HCT116 (cell line): ENCODE measurements around the gene VAV2. TPM values are rescaled to one million over a fixed set of nuclear protein-coding genes. Genes with fewer than 3 reads are reported as not detected.

Experiments
- ATAC-seq: fragments of 200-7000 bp; cut with Tn5 transposase; 2 replicates; pipeline ENCODE4 v1.9.1; 2020; ENCODE audit warnings: mild to moderate bottlenecking, moderate library complexity
- BruUV-seq: library from RNA; stranded (reverse); fragments of 400-500 nt; replicated peaks from 2 replicates; lab custom pipeline; 2021; lab: Mats Ljungman, UMichigan
- CTCF ChIA-PET: fragments of 300-600 bp; sonication (Branson Sonifier 250); formaldehyde crosslinking; loops from one replicate; lab custom pipeline; 2021; ENCODE audit warnings: antibody characterized with exemption; lab: Charles Lee
- POLR2A ChIA-PET: fragments of 300-600, 350-600 bp; sonication (Branson Sonifier 250); formaldehyde crosslinking; loops from one replicate; lab custom pipeline; 2021; ENCODE audit warnings: antibody characterized with exemption; lab: Charles Lee
- RAD21 ChIA-PET, 2 experiments: fragments of 300-600 bp; sonication (Branson Sonifier 250); formaldehyde crosslinking; loops; one replicate each; lab custom pipeline; 2023; ENCODE audit warnings: low total read pairs in 2 of 2; ENCODE audit not compliant: uncharacterized antibody in 2 of 2, unreplicated experiment in 2 of 2, low non-redundant PET in 1 of 2; lab: Charles Lee
- DNase-seq: peaks from one replicate; pipeline ENCODE4 v3.0.0-alpha.2; 2010; ENCODE audit warnings: low read depth, low spot score
- H2AFZ ChIP-seq: fragments of 200-600 bp; shearing (Covaris generic), sonication (generic); 2 replicates; pipeline ENCODE4 v1.6.1; 2017; ENCODE audit warnings: low read depth, mixed run types, mixed read lengths, antibody characterized with exemption, low read length; ENCODE audit not compliant: poor library complexity, severe bottlenecking
- H3K27ac ChIP-seq: 2 replicates; pipeline ENCODE4 v1.5.1; 2012; ENCODE audit warnings: low read depth, low read length
- H3K27me3 ChIP-seq: fragments of 200-600 bp; sonication (generic); 2 replicates; pipeline ENCODE4 v1.6.1; 2016; ENCODE audit warnings: mixed run types, low read length, mixed read lengths; ENCODE audit not compliant: insufficient read depth
- H3K36me3 ChIP-seq, 2 experiments: fragments of 200-500 bp in 1 of 2; fragments of 200-600 bp in 1 of 2; sonication (Bioruptor generic) in 1 of 2; sonication (generic) in 1 of 2; 2 replicates each; pipeline versions ENCODE4 v1.5.1 to v1.6.1; 2014 to 2016; ENCODE audit warnings: low read length in 2 of 2, inconsistent platforms in 1 of 2, mixed read lengths in 1 of 2, mixed run types in 1 of 2; ENCODE audit not compliant: insufficient read depth in 2 of 2, control insufficient read depth in 1 of 2
- H3K4me1 ChIP-seq, 2 experiments: fragments of 200-600 bp in 1 of 2; sonication (generic) in 1 of 2; 2 replicates each; pipeline versions ENCODE4 v1.5.1 to v1.6.1; 2012 to 2017; ENCODE audit warnings: low read length in 2 of 2, inconsistent platforms in 1 of 2, mild to moderate bottlenecking in 1 of 2, mixed read lengths in 1 of 2, mixed run types in 1 of 2, moderate library complexity in 1 of 2; ENCODE audit not compliant: insufficient read depth in 2 of 2, control insufficient read depth in 1 of 2
- H3K4me2 ChIP-seq: fragments of 200-600 bp; sonication (generic); 2 replicates; pipeline ENCODE4 v1.6.1; 2017; ENCODE audit warnings: mixed run types, low read length, mixed read lengths
- H3K4me3 ChIP-seq, 2 experiments: fragments of 200-600 bp in 1 of 2; sonication (generic) in 1 of 2; replicated peaks in 1 of 2; 2 replicates each; pipeline ENCODE4 v1.5.1; 2011 to 2016; ENCODE audit warnings: low read length in 2 of 2, control low read depth in 1 of 2, low read depth in 1 of 2, mild to moderate bottlenecking in 1 of 2, mixed read lengths in 1 of 2, mixed run types in 1 of 2
- H3K79me2 ChIP-seq: fragments of 200-600 bp; sonication (generic); 2 replicates; pipeline ENCODE4 v1.6.1; 2017; ENCODE audit warnings: mild to moderate bottlenecking, mixed run types, low read length, moderate library complexity, mixed read lengths; ENCODE audit not compliant: insufficient read depth
- H3K9ac ChIP-seq: fragments of 200-600 bp; sonication (generic); 2 replicates; pipeline ENCODE4 v1.6.1; 2016; ENCODE audit warnings: low read length, mixed read lengths
- H3K9me2 ChIP-seq: fragments of 200-600 bp; sonication (generic), shearing (Covaris generic); 2 replicates; pipeline ENCODE4 v1.6.1; 2017; ENCODE audit warnings: mixed run types, mild to moderate bottlenecking, moderate library complexity; ENCODE audit not compliant: insufficient read depth
- H3K9me3 ChIP-seq, 2 experiments: fragments of 200-500 bp in 1 of 2; fragments of 200-600 bp in 1 of 2; sonication (Bioruptor generic) in 1 of 2; sonication (generic) in 1 of 2; 2 replicates each; pipeline ENCODE4 v1.6.1; 2014 to 2017; ENCODE audit warnings: low read length in 2 of 2, mixed read lengths in 2 of 2, inconsistent platforms in 1 of 2, low read depth in 1 of 2, mild to moderate bottlenecking in 1 of 2, mixed run types in 1 of 2, moderate library complexity in 1 of 2; ENCODE audit not compliant: control insufficient read depth in 1 of 2, insufficient read depth in 1 of 2
- H4K20me1 ChIP-seq: fragments of 200-600 bp; sonication (generic), shearing (Covaris generic); 2 replicates; pipeline ENCODE4 v1.6.1; 2017; ENCODE audit warnings: mixed run types, mild to moderate bottlenecking, moderate library complexity; ENCODE audit not compliant: insufficient read depth
- CBX3 ChIP-seq: IDR thresholded peaks from 2 replicates; pipeline ENCODE4 v1.6.1; 2012; ENCODE audit warnings: low read depth
- CEBPB ChIP-seq: IDR thresholded peaks from 2 replicates; pipeline ENCODE4 v1.6.1; 2012; ENCODE audit warnings: low read depth
- EGR1 ChIP-seq: IDR thresholded peaks from 2 replicates; pipeline ENCODE4 v1.6.1; 2012; ENCODE audit warnings: low read depth
- EZH2 ChIP-seq: fragments of 200-600 bp; sonication (generic); IDR thresholded peaks from 2 replicates; pipeline ENCODE4 v1.6.1; 2017; ENCODE audit warnings: antibody characterized with exemption, mixed run types
- POLR2A ChIP-seq: IDR thresholded peaks from 2 replicates; pipeline ENCODE4 v1.7.0; 2011; ENCODE audit warnings: borderline replicate concordance; ENCODE audit not compliant: insufficient read depth, insufficient read length; ENCODE audit errors: extremely low read depth
- RAD21 ChIP-seq: IDR thresholded peaks from 2 replicates; pipeline ENCODE4 v1.6.1; 2012; ENCODE audit warnings: low read depth, mild to moderate bottlenecking
- SP1 ChIP-seq: IDR thresholded peaks from 2 replicates; pipeline ENCODE4 v1.6.1; 2012; ENCODE audit warnings: low read depth
- SRF ChIP-seq: IDR thresholded peaks from 2 replicates; pipeline ENCODE4 v1.6.1; 2012; ENCODE audit warnings: low read depth
- TCF7L2 ChIP-seq: IDR thresholded peaks from 2 replicates; pipeline ENCODE4 v1.7.0; 2011; ENCODE audit warnings: borderline replicate concordance, inconsistent platforms; ENCODE audit not compliant: insufficient read depth, insufficient read length; ENCODE audit errors: extremely low read depth
- YY1 ChIP-seq: IDR thresholded peaks from 2 replicates; pipeline ENCODE4 v1.6.1; 2011; ENCODE audit warnings: low read length, low read depth, moderate library complexity, mild to moderate bottlenecking; ENCODE audit not compliant: insufficient replicate concordance; ENCODE audit errors: extremely low read depth
- ZBTB33 ChIP-seq: IDR thresholded peaks from 2 replicates; pipeline ENCODE4 v1.6.1; 2011; ENCODE audit warnings: mild to moderate bottlenecking, low read length, moderate library complexity; ENCODE audit not compliant: insufficient replicate concordance; ENCODE audit errors: extremely low read depth
- ZNF274 ChIP-seq: fragments of 200-500 bp; sonication (Bioruptor generic); IDR thresholded peaks from 2 replicates; pipeline ENCODE4 v1.6.1; 2014; ENCODE audit warnings: mild to moderate bottlenecking, low read depth, low read length, inconsistent platforms
- intact Hi-C: fragments of 100-400 bp; cut with micrococcal nuclease; formaldehyde crosslinking; loops from 2 replicates; pipeline ENCODE4 v1.10.0; 2022
- total RNA-seq: library from RNA; stranded (reverse); gene quantifications from one replicate; pipeline ENCODE4 v1.2.1, GENCODE V29; 2021; ENCODE audit not compliant: unreplicated experiment

Gene VAV2
- total RNA-seq, 1 experiment from 2014 or later, result 33.2 TPM

DNA sequence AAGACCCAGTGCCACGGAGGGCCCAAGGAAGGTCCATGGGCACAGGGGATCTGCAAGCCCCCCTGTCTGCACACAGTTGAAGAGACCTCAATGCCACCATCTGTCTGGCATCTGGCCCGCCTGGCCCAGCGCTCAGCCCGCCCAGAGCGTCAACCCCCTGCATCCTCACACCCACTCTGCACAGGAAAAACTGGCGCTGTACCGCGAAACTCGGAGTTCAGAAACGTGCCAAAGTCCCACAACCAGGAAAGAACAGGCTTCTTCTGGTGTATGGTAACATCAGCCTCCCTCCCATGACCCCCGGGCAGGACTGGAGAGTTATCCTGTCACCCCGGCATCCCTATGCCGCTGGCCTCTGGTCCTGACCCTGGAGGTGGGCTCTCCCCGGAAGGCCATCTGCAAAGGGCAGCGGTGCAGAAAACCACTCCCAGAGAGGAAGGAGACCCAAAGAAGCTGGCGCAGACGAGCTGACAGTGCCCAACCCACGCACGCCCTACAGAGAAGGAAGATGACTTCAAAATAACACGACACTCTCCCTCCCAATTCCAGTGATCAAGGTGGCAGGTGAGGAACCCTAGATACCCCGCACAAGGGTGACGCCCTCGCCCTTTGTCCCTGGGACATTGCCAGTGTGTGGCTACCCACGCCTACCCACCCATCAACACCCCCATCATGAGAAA lies 18.9 kb downstream of the VAV2 start:
- Histone ChIP-seq H3K9me3 (no peaks in the 10 kb centered on the region), H3K36me3 (no peaks in the 10 kb centered on the region), H4K20me1 (no peaks in the 10 kb centered on the region), H3K27me3 (no peaks in the 10 kb centered on the region), H3K27ac (no peak overlapping the region), H3K9ac (no peak overlapping the region), H3K9me2 (no peaks in the 10 kb centered on the region), H2AFZ (no peak overlapping the region), H3K4me3 (no peak overlapping the region)
- ChIA-PET RAD21 (no interaction called here), POLR2A (no interaction called here)
- DNase-seq, result no peak
- intact Hi-C loops, result no loop called here
- no TSS peak for BruUV-seq
- TF ChIP-seq SRF (no peak), SP1 (no peak)
- TF ChIP-seq, all 23 proteins: peak for 0
- CTCF ChIA-PET, result no interaction called here
- ATAC-seq, result no peak
- Histone ChIP-seq H3K4me1 (no peaks in the 10 kb centered on the region), H3K4me2 (no peak overlapping the region), H3K79me2 (peaks cover 92% of the 10 kb centered on the region)

DNA sequence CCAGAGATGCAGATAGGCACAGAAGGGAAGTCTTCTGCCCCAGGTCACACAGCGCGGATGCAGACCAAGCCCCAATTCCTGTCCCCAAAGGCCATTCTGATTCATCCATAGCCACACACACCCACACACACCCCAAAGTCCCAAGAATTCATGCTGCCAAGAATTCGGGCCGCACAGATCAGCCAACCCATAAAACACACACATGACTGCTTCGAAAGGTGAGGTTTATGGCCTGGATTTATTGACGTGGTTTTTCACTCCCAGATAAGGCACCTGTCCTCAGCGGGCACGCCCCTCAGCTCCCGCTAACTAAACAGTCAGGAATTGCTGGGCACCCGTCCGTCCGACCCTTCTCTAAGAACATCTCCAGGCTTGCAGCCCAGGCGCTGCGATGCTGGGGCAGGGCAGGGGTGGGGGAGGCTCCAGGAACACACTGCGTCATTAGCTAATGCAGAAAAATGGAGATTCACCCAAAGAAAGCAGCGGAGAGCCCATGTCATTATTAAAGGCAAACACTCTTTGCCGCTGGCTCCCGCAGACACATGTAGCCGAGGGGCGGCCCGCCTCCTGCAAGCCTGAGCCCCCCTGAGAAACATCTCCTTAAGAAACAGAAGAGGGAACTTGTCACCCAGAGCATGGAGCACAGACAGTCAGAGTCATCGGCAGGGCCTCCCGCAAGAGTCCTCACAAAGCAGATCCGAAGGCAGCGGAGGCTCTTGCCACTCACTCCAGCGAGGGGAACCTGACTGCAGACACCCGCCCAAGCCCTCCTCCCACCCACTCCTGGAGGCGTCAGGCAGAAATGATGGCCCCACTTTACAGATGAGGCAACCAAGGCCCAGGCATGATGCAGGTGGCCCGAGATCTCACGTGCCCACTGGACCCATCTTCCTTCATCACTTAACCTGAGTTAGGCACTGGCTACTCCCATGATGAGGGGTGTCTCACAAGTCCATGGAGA lies 19.9 kb downstream of the VAV2 start:
- Histone ChIP-seq H3K36me3 (no peaks in the 10 kb centered on the region), H3K9ac (no peak overlapping the region), H4K20me1 (no peaks in the 10 kb centered on the region), H3K4me1 (no peaks in the 10 kb centered on the region), H3K4me3 (no peak overlapping the region), H3K9me3 (no peaks in the 10 kb centered on the region), H3K4me2 (no peak overlapping the region), H3K27me3 (no peaks in the 10 kb centered on the region), H3K27ac (no peak overlapping the region), H3K79me2 (peaks cover 92% of the 10 kb centered on the region), H3K9me2 (no peaks in the 10 kb centered on the region), H2AFZ (no peak overlapping the region)
- ChIA-PET RAD21 (no interaction called here), CTCF (no interaction called here), POLR2A (no interaction called here)
- DNase-seq, result no peak
- intact Hi-C loops, result no loop called here
- no TSS peak for BruUV-seq
- ATAC-seq, result no peak
- TF ChIP-seq YY1, result no peak
- no peak for TF ChIP-seq EGR1
- no peak for TF ChIP-seq EZH2
- no peak for TF ChIP-seq CBX3
- TF ChIP-seq SRF, result no peak
- TF ChIP-seq POLR2A, result no peak
- TF ChIP-seq SP1, result no peak
- no peak for TF ChIP-seq TCF7L2
- no peak for TF ChIP-seq ZBTB33
- TF ChIP-seq ZNF274, result no peak
- no peak for TF ChIP-seq RAD21
- TF ChIP-seq CEBPB, result no peak
